Measurements from ENCODE around the gene SLC28A2. TPM values are rescaled to one million over a fixed set of nuclear protein-coding genes. Genes with fewer than 3 reads are reported as not detected.
"Not testable (repeated sequence)": the region's sequence is repeated elsewhere in the genome, so short reads cannot be mapped to it uniquely, and the experiment has no call there.

Gene SLC28A2
- total RNA-seq, 2 donors from 2014 or later: 2.3 TPM; not detected in 1

DNA sequence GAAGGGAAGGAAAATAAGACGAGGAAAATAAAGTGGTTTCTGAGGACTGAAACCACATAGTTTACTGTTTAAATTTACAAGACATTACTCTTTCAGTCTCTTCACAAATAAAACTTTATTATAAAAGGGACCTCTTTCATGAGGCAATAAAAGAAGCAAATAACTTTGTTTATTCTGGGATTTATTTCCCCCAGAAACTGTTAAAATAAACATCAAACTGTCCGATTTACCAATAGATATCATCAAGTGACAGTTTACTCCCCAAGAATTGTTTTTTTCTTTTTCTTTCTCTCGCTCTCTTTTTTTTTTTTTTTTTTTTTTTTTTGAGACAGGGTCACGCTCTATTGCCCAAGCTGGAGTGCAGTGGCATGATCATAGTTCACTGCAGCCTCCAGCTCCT, 54.1 kb downstream of the SLC28A2 start:
- DNase-seq (no peak), ATAC-seq (no peak)
- no peaks in the 10 kb centered on the region for H3K9me3 ChIP-seq
- H3K27ac ChIP-seq: no peak overlapping the region
- TF ChIP-seq POLR2A (IDR thresholded peaks at IDR 0.05): no peak
- TF ChIP-seq, protein P1, sequence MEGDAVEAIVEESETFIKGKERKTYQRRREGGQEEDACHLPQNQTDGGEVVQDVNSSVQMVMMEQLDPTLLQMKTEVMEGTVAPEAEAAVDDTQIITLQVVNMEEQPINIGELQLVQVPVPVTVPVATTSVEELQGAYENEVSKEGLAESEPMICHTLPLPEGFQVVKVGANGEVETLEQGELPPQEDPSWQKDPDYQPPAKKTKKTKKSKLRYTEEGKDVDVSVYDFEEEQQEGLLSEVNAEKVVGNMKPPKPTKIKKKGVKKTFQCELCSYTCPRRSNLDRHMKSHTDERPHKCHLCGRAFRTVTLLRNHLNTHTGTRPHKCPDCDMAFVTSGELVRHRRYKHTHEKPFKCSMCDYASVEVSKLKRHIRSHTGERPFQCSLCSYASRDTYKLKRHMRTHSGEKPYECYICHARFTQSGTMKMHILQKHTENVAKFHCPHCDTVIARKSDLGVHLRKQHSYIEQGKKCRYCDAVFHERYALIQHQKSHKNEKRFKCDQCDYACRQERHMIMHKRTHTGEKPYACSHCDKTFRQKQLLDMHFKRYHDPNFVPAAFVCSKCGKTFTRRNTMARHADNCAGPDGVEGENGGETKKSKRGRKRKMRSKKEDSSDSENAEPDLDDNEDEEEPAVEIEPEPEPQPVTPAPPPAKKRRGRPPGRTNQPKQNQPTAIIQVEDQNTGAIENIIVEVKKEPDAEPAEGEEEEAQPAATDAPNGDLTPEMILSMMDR (IDR thresholded peaks at IDR 0.05): no peak
- peaks cover 37% of the 10 kb centered on the region for H3K4me1 ChIP-seq
- H3K4me3 ChIP-seq: no peak overlapping the region
- H3K27me3 ChIP-seq: no peaks in the 10 kb centered on the region
- intact Hi-C loops (cut with DNase I): no loop called here
- WGBS, 2 donors: 69 to 85% methylated on average over 4 of the region's 4 CpGs
- no peaks in the 10 kb centered on the region for H3K36me3 ChIP-seq (replicated peaks in 1 of 2; ENCODE audit: insufficient read depth in 1 of 2, low read depth in 2 of 2)

DNA sequence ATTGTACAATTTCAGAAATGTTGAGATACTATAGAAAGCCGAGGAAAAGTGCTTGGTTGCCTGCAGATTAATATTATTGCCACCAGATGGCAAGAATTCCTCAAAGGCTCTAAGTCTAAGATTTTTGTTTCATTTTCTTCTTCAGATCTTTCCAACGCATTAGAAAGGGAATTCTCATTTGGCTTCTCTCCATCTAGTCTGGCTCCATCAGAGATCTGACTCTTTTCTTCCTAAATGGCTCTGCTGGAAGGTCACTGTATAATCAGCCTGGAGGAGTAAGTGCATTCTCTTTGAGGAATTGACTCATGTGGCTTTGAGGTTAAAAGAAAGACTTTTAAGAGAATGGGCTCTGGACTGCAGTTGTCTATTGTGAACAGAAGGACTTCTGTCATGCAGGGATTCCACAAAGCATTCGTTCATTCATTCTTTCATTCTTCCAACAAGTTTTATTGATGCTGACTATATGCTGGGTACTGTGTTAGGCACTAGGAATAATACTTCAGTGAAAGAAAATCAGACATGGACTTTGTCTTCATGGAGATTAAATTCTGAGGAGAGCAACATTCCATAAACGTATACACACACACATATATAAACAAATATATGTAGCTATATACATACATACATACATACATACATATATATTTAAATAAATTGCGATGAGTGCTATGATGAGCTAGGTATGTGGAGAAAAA, 55.3 kb downstream of the SLC28A2 start:
- ATAC-seq (peak; percentile 79), DNase-seq (peak in 1 of 4 donors; percentile 32)
- Histone ChIP-seq H3K27me3 (no peaks in the 10 kb centered on the region), H3K4me3 (no peak overlapping the region), H3K9me3 (no peaks in the 10 kb centered on the region), H3K36me3 (replicated peaks in 1 of 2; ENCODE audit: insufficient read depth in 1 of 2, low read depth in 2 of 2) (no peaks in the 10 kb centered on the region), H3K4me1 (peaks cover 47% of the 10 kb centered on the region), H3K27ac (peak overlapping the region in 3 of 4 donors; percentile 22 to 58 (median 45))
- TF ChIP-seq, protein P1 (IDR thresholded peaks at IDR 0.05): peak; percentile 37 to 86 (median 79)
- TF ChIP-seq POLR2A (IDR thresholded peaks at IDR 0.05): no peak
- intact Hi-C loops (cut with DNase I): no loop called here
- WGBS, 2 donors: 22 to 24% methylated on average over 5 of the region's 5 CpGs

DNA sequence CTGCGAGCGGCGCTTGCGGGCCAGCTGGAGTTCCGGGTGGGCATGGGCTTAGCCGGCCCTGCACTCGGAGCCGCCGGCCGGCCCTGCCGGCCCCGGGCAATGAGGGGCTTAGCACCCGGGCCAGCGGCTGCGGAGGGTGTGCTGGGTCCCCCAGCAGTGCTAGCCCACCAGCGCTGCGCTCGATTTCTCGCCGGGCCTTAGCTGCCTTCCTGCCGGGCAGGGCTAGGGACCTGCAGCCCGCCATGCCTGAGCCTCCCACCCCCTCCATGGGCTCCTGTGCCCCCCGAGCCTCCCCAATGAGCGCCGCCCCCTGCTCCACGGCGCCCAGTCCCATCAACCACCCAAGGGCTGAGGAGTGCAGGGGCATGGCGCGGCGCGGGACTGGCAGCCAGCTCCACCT, 62.1 kb downstream of the SLC28A2 start:
- H3K4me3 ChIP-seq; ATAC-seq; intact Hi-C loops (cut with DNase I); H3K27ac ChIP-seq; H3K36me3 ChIP-seq (replicated peaks in 1 of 2; ENCODE audit: insufficient read depth in 1 of 2, low read depth in 2 of 2); H3K9me3 ChIP-seq; H3K27me3 ChIP-seq; DNase-seq: not testable (repeated sequence)
- H3K4me1 ChIP-seq: peaks cover 33% of the 10 kb centered on the region
- 98% methylated on average over 23 of the region's 31 CpGs; no CpG with 5 or more reads in 1 of the 2 donors for WGBS, 2 donors

DNA sequence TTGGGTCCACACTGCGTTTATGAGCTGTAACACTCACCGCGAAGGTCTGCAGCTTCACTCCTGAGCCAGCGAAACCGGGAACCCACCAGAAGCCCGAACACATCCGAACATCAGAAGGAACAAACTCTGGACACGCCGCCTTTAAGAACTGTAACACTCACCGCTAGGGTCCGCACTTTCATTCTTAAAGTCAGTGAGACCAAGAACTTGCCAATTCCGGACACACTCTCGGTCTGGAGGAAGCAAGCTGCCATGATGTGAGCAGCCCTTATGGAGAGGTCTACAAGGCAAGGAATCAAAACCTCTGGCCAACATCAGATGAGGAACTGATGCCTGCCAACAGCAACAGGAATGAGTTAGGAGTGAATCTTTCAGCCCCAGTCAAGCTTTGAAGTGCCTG, 62.9 kb downstream of the SLC28A2 start:
- ATAC-seq (peak; percentile 80), DNase-seq (peak; percentile 68 to 78 (median 73))
- no peaks in the 10 kb centered on the region for H3K9me3 ChIP-seq
- no peak for TF ChIP-seq POLR2A (IDR thresholded peaks at IDR 0.05)
- TF ChIP-seq, protein P1 (IDR thresholded peaks at IDR 0.05): peak in 6 of 7 experiments; percentile 19 to 65 (median 52)
- peak overlapping the region in 1 of 4 donors; percentile 19 for H3K27ac ChIP-seq
- no peaks in the 10 kb centered on the region for H3K27me3 ChIP-seq
- intact Hi-C loops (cut with DNase I): no loop called here
- no peak overlapping the region for H3K4me3 ChIP-seq
- WGBS, 2 donors: 62 to 83% methylated on average over 13 of the region's 13 CpGs
- peaks cover 32% of the 10 kb centered on the region for H3K4me1 ChIP-seq
- H3K36me3 ChIP-seq (replicated peaks in 1 of 2; ENCODE audit: insufficient read depth in 1 of 2, low read depth in 2 of 2): no peaks in the 10 kb centered on the region

DNA sequence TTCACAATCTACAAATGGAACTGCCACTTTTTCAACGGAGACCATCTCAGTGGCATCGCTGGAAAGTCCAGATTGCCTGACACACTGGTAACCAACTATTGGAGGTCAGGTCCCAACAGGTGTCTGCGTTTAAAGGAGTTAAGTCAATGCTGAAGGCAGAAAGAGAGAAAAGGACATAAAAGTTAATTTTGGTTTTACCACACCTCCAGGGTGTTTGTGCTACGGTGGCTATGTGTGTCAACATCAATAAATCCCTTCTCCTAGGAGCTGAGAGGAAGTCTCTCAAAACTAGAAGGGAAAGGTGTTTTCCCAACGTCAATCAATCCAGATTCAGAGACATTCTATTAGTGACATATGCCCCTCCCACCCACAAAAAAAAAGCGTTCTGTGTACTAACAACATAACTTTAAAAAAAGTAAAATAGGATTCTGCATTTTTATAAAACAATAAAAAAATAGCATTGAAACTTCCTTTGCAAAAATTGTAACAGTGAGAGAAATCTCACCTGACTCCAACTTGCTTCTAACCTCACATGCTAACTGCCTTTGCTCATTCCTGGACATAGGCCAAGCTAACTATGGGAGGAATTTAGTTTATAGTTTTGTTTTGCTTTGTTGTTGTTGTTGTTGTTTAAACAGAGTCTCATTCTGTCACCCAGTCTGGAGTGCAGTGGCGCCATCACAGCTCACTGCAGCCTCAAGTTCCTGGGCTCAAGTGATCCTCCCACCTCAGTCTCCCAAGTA, 67.6 kb downstream of the SLC28A2 start:
- no peaks in the 10 kb centered on the region for H3K27me3 ChIP-seq
- H3K4me3 ChIP-seq: no peak overlapping the region
- intact Hi-C loops (cut with DNase I): no loop called here
- 53 to 54% methylated on average over 7 of the region's 7 CpGs for WGBS, 2 donors
- H3K9me3 ChIP-seq: no peaks in the 10 kb centered on the region
- ATAC-seq (peak; percentile 39), DNase-seq (no peak)
- peak overlapping the region; percentile 28 to 66 (median 52) for H3K27ac ChIP-seq
- H3K4me1 ChIP-seq: peaks cover 25% of the 10 kb centered on the region
- TF ChIP-seq, protein P1 (IDR thresholded peaks at IDR 0.05): no peak
- TF ChIP-seq POLR2A (IDR thresholded peaks at IDR 0.05): no peak
- H3K36me3 ChIP-seq (replicated peaks in 1 of 2; ENCODE audit: insufficient read depth in 1 of 2, low read depth in 2 of 2): no peaks in the 10 kb centered on the region
